A549 treated with CpdA at 1 μM for 4 hours (cell line): Measurements from ENCODE around the gene BCL2L11. TPM values are rescaled to one million over a fixed set of nuclear protein-coding genes. Genes with fewer than 3 reads are reported as not detected.

ENCODE experiments used
- total RNA-seq: library from RNA; stranded (reverse); fragments of 200-300 nt; extraction: Qiagen RNA extraction; gene quantifications from 5 replicates; pipeline ENCODE4 v1.2.3, GENCODE V29; 2022; ENCODE audit warnings: low read depth

BCL2L11 gene, protein sequence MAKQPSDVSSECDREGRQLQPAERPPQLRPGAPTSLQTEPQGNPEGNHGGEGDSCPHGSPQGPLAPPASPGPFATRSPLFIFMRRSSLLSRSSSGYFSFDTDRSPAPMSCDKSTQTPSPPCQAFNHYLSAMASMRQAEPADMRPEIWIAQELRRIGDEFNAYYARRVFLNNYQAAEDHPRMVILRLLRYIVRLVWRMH
- total RNA-seq, result 6.2 to 11.4 TPM (median 9.0 TPM) in 5 replicates

DNA sequence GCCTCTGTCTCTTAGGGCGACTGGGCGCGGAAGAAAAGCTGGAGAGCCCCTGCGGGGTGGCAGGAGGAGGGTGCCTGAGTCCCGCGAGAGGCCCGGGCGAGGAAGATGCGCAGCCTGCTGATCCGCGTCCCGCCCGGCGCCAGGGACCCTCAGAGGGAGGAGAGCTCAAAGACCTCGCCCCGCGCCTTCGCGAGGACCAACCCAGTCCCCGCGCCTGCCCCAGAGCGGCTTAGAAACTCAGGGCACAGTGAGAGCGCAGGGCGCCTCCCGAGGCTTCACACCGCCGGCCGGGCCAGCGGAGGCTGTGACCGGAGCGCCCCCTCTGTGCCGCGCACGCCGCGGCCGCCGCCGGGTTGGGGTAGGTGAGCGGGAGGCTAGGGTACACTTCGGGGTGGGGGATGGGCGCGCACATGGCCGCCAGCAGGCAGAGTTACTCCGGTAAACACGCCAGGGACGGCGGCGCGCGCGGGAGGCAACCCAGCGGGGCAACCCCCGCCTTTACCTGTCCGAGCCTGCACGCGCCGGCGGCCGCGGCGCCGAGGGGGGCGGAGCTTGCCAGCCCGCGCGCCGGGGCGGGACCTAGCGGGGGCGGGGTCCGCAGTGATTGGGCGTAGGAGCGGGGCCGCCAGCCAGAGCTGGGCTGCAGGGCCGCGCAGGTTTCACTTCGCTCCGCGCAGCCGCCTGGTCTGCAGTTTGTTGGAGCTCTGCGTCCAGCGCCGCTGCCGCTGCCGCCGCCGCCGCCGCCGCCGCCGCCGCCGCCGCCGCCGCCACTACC, at the start of gene BCL2L11:
BCL2L11 (plus strand) TSS at position 662 of the 775 bp plus-strand sequence. CDS start 2,832 bp downstream, outside the sequence.

